ENCODE results near the gene PARD3. TPM values are rescaled to one million over a fixed set of nuclear protein-coding genes. Genes with fewer than 3 reads are reported as not detected.

Gene PARD3
- total and polyA plus RNA-seq, 7 experiments from 2014 or later: 0.19 to 1.2 (median 0.43) TPM

- Mint-ChIP-seq H3K9me3 (peaks cover 0 to 3% (median 0%) of the 10 kb centered on the region in 11 donors), H3K27ac (no peak overlapping the region), H3K4me1 (peaks cover 0 to 4% (median 0%) of the 10 kb centered on the region in 7 donors), H3K27me3 (peaks cover 0 to 12% (median 10%) of the 10 kb centered on the region in 5 donors), H3K4me3 (no peak overlapping the region), H3K36me3 (no peaks in the 10 kb centered on the region)
- intact Hi-C loops (cut with micrococcal nuclease): no loop called here
- Histone ChIP-seq H3K4me3 (ENCODE audit: low read length) (no peak overlapping the region), H3K27me3 (ENCODE audit: control insufficient read depth in 2 of 2, insufficient read depth in 2 of 2, low read length in 2 of 2) (no peaks in the 10 kb centered on the region), H3K9me3 (ENCODE audit: control insufficient read depth in 2 of 3, low read length in 3 of 3) (no peaks in the 10 kb centered on the region), H3K36me3 (ENCODE audit: control insufficient read depth in 2 of 3, insufficient read depth in 3 of 3, low read length in 3 of 3) (no peaks in the 10 kb centered on the region), H3K27ac (ENCODE audit: low read depth, low read length) (no peak overlapping the region), H3K4me1 (ENCODE audit: control insufficient read depth in 2 of 2, insufficient read depth in 2 of 2, low read length in 2 of 2) (no peaks in the 10 kb centered on the region)
- ATAC-seq (no peak), DNase-seq (no peak)
- CTCF ChIA-PET: no interaction called here
- POLR2A ChIA-PET: no interaction called here
Measured at GRCh38 chr10:34716234-34716633, 98.9 kb downstream of the PARD3 start.

GRCh38 chr10:34715511-34716187 is 99.4 kb downstream of the PARD3 start:
- DNase-seq (no peak), ATAC-seq (no peak)
- no peaks in the 10 kb centered on the region for H3K36me3 Mint-ChIP-seq
- intact Hi-C loops (cut with micrococcal nuclease): no loop called here
- Histone ChIP-seq H3K4me3 (ENCODE audit: low read length) (no peak overlapping the region), H3K9me3 (ENCODE audit: control insufficient read depth in 2 of 3, low read length in 3 of 3) (no peaks in the 10 kb centered on the region), H3K36me3 (ENCODE audit: control insufficient read depth in 2 of 3, insufficient read depth in 3 of 3, low read length in 3 of 3) (no peaks in the 10 kb centered on the region), H3K27me3 (ENCODE audit: control insufficient read depth in 2 of 2, insufficient read depth in 2 of 2, low read length in 2 of 2) (no peaks in the 10 kb centered on the region), H3K27ac (ENCODE audit: low read depth, low read length) (no peak overlapping the region), H3K4me1 (ENCODE audit: control insufficient read depth in 2 of 2, insufficient read depth in 2 of 2, low read length in 2 of 2) (no peaks in the 10 kb centered on the region)
- CTCF ChIA-PET: no interaction called here
- H3K4me3 Mint-ChIP-seq: no peak overlapping the region
- H3K27me3 Mint-ChIP-seq: peaks cover 0 to 12% (median 10%) of the 10 kb centered on the region in 5 donors
- POLR2A ChIA-PET: no interaction called here
- peaks cover 0 to 3% (median 0%) of the 10 kb centered on the region in 11 donors for H3K9me3 Mint-ChIP-seq
- H3K4me1 Mint-ChIP-seq: no peaks in the 10 kb centered on the region
- H3K27ac Mint-ChIP-seq: no peak overlapping the region

GRCh38 chr10:34713875-34714274 is 101.2 kb downstream of the PARD3 start:
- Mint-ChIP-seq H3K4me1 (no peaks in the 10 kb centered on the region), H3K27ac (no peak overlapping the region), H3K27me3 (peaks cover 0 to 12% (median 10%) of the 10 kb centered on the region in 5 donors), H3K4me3 (no peak overlapping the region), H3K36me3 (no peaks in the 10 kb centered on the region), H3K9me3 (peaks cover 0 to 3% (median 0%) of the 10 kb centered on the region in 11 donors)
- no peak overlapping the region for H3K4me3 ChIP-seq (ENCODE audit: low read length)
- no peaks in the 10 kb centered on the region for H3K4me1 ChIP-seq (ENCODE audit: control insufficient read depth in 2 of 2, insufficient read depth in 2 of 2, low read length in 2 of 2)
- H3K27me3 ChIP-seq (ENCODE audit: control insufficient read depth in 2 of 2, insufficient read depth in 2 of 2, low read length in 2 of 2): no peaks in the 10 kb centered on the region
- H3K36me3 ChIP-seq (ENCODE audit: control insufficient read depth in 2 of 3, insufficient read depth in 3 of 3, low read length in 3 of 3): no peaks in the 10 kb centered on the region
- no peaks in the 10 kb centered on the region for H3K9me3 ChIP-seq (ENCODE audit: control insufficient read depth in 2 of 3, low read length in 3 of 3)
- ATAC-seq (no peak), DNase-seq (no peak)
- intact Hi-C loops (cut with micrococcal nuclease): no loop called here
- no peak overlapping the region for H3K27ac ChIP-seq (ENCODE audit: low read depth, low read length)
- ChIA-PET POLR2A (no interaction called here), CTCF (no interaction called here)

GRCh38 chr10:34711500-34711899 is 103.6 kb downstream of the PARD3 start:
- intact Hi-C loops (cut with micrococcal nuclease): no loop called here
- H3K9me3 Mint-ChIP-seq: peaks cover 0 to 3% (median 0%) of the 10 kb centered on the region in 11 donors
- POLR2A ChIA-PET: no interaction called here

GRCh38 chr10:34710391-34710751 is 104.7 kb downstream of the PARD3 start:
- intact Hi-C loops (cut with micrococcal nuclease): no loop called here

More at GRCh38 chr10:34711500-34711899, 103.6 kb downstream of the PARD3 start:
- H3K9me3 ChIP-seq (ENCODE audit: control insufficient read depth in 2 of 3, low read length in 3 of 3): no peaks in the 10 kb centered on the region
- CTCF ChIA-PET: no interaction called here
- Mint-ChIP-seq H3K27me3 (peaks cover 0 to 10% (median 7%) of the 10 kb centered on the region in 5 donors), H3K27ac (no peak overlapping the region), H3K4me1 (no peaks in the 10 kb centered on the region), H3K4me3 (no peak overlapping the region), H3K36me3 (no peaks in the 10 kb centered on the region)
- ATAC-seq (no peak), DNase-seq (no peak)
- H3K4me1 ChIP-seq (ENCODE audit: control insufficient read depth in 2 of 2, insufficient read depth in 2 of 2, low read length in 2 of 2): no peaks in the 10 kb centered on the region
- no peaks in the 10 kb centered on the region for H3K27me3 ChIP-seq (ENCODE audit: control insufficient read depth in 2 of 2, insufficient read depth in 2 of 2, low read length in 2 of 2)
- H3K36me3 ChIP-seq (ENCODE audit: control insufficient read depth in 2 of 3, insufficient read depth in 3 of 3, low read length in 3 of 3): no peaks in the 10 kb centered on the region
- H3K4me3 ChIP-seq (ENCODE audit: low read length): no peak overlapping the region
- H3K27ac ChIP-seq (ENCODE audit: low read depth, low read length): no peak overlapping the region

GRCh38 chr10:34709637-34710390 is 105.3 kb downstream of the PARD3 start:
- no peaks in the 10 kb centered on the region for H3K9me3 ChIP-seq (ENCODE audit: control insufficient read depth in 2 of 3, low read length in 3 of 3)
- POLR2A ChIA-PET: no interaction called here
- no peak overlapping the region for H3K27ac ChIP-seq (ENCODE audit: low read depth, low read length)
- no peak for ATAC-seq
- Mint-ChIP-seq H3K36me3 (no peaks in the 10 kb centered on the region), H3K4me1 (peaks cover 0 to 7% (median 4%) of the 10 kb centered on the region in 7 donors), H3K27ac (no peak overlapping the region), H3K4me3 (no peak overlapping the region), H3K9me3 (peaks cover 0 to 2% (median 0%) of the 10 kb centered on the region in 11 donors), H3K27me3 (peaks cover 0 to 7% (median 4%) of the 10 kb centered on the region in 5 donors)
- intact Hi-C loops (cut with micrococcal nuclease): no loop called here
- H3K4me3 ChIP-seq (ENCODE audit: low read length): no peak overlapping the region
- H3K4me1 ChIP-seq (ENCODE audit: control insufficient read depth in 2 of 2, insufficient read depth in 2 of 2, low read length in 2 of 2): no peaks in the 10 kb centered on the region
- no peak for DNase-seq
- H3K27me3 ChIP-seq (ENCODE audit: control insufficient read depth in 2 of 2, insufficient read depth in 2 of 2, low read length in 2 of 2): no peaks in the 10 kb centered on the region
- H3K36me3 ChIP-seq (ENCODE audit: control insufficient read depth in 2 of 3, insufficient read depth in 3 of 3, low read length in 3 of 3): no peaks in the 10 kb centered on the region
- CTCF ChIA-PET: no interaction called here

More at GRCh38 chr10:34710391-34710751, 104.7 kb downstream of the PARD3 start:
- H3K36me3 ChIP-seq (ENCODE audit: control insufficient read depth in 2 of 3, insufficient read depth in 3 of 3, low read length in 3 of 3): no peaks in the 10 kb centered on the region
- H3K4me1 ChIP-seq (ENCODE audit: control insufficient read depth in 2 of 2, insufficient read depth in 2 of 2, low read length in 2 of 2): no peaks in the 10 kb centered on the region
- H3K9me3 Mint-ChIP-seq: peaks cover 0 to 2% (median 0%) of the 10 kb centered on the region in 11 donors
- H3K27me3 Mint-ChIP-seq: peaks cover 0 to 7% (median 5%) of the 10 kb centered on the region in 5 donors
- no peak overlapping the region for H3K4me3 Mint-ChIP-seq
- ATAC-seq (no peak), DNase-seq (no peak)
- H3K36me3 Mint-ChIP-seq: no peaks in the 10 kb centered on the region
- peaks cover 0 to 6% (median 4%) of the 10 kb centered on the region in 7 donors for H3K4me1 Mint-ChIP-seq
- H3K27ac Mint-ChIP-seq: no peak overlapping the region
- H3K27me3 ChIP-seq (ENCODE audit: control insufficient read depth in 2 of 2, insufficient read depth in 2 of 2, low read length in 2 of 2): no peaks in the 10 kb centered on the region
- no peak overlapping the region for H3K4me3 ChIP-seq (ENCODE audit: low read length)
- no peaks in the 10 kb centered on the region for H3K9me3 ChIP-seq (ENCODE audit: control insufficient read depth in 2 of 3, low read length in 3 of 3)
- CTCF ChIA-PET: no interaction called here
- POLR2A ChIA-PET: no interaction called here
- H3K27ac ChIP-seq (ENCODE audit: low read depth, low read length): no peak overlapping the region

All from naive thymus-derived CD4-positive, alpha-beta T cell (primary cell).